ENCODE results near the gene ARHGAP15.

DNA sequence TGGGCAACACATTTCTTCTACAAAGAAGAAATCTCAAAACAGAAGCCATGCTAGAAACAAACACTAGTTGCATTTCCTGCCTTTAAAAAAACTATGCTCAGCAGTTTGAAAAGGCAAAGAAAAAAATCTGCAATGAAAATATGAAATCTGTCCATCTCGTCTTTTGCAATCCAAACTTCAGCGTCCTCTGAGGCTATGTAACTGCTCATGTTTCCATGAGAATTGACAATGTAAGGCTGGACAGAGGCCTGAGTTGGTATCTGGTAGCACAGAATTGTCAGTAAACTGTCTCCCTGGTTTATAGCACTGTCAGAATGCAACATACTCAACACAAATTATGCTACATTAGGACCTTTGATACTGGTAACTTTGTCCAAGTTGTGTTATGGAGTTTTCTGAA, 429.9 kb downstream of the ARHGAP15 start:
- TF ChIP-seq, protein P1, sequence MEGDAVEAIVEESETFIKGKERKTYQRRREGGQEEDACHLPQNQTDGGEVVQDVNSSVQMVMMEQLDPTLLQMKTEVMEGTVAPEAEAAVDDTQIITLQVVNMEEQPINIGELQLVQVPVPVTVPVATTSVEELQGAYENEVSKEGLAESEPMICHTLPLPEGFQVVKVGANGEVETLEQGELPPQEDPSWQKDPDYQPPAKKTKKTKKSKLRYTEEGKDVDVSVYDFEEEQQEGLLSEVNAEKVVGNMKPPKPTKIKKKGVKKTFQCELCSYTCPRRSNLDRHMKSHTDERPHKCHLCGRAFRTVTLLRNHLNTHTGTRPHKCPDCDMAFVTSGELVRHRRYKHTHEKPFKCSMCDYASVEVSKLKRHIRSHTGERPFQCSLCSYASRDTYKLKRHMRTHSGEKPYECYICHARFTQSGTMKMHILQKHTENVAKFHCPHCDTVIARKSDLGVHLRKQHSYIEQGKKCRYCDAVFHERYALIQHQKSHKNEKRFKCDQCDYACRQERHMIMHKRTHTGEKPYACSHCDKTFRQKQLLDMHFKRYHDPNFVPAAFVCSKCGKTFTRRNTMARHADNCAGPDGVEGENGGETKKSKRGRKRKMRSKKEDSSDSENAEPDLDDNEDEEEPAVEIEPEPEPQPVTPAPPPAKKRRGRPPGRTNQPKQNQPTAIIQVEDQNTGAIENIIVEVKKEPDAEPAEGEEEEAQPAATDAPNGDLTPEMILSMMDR (IDR thresholded peaks at IDR 0.05; ENCODE audit: low read depth, low read length, poor library complexity, severe bottlenecking), result no peak
- TF ChIP-seq EZH2phosphoT487 (IDR thresholded peaks at IDR 0.05; ENCODE audit: borderline replicate concordance, low read length), result no peak
